K562 (cell line): ENCODE data around the gene LMAN1. TPM values are rescaled to one million over a fixed set of nuclear protein-coding genes. Genes with fewer than 3 reads are reported as not detected.

Source experiments
- BRF1 ChIP-seq: IDR thresholded peaks from 3 replicates; pipeline ENCODE4 v1.6.1; 2011; ENCODE audit warnings: borderline replicate concordance, mild to moderate bottlenecking; ENCODE audit not compliant: insufficient read length; ENCODE audit errors: extremely low read depth
- EZH2 ChIP-seq: IDR thresholded peaks from 2 replicates; pipeline ENCODE4 v1.6.1; 2012; ENCODE audit warnings: low read depth, mild to moderate bottlenecking, inconsistent platforms, low read length, borderline replicate concordance
- FOXJ2 ChIP-seq: fragments of 200-800 bp; sonication (Bioruptor generic); IDR thresholded peaks from 2 replicates; pipeline ENCODE4 v1.6.1; 2016; ENCODE audit warnings: missing genetic modification characterization, missing compliant biosample characterization
- KLF1 ChIP-seq: fragments of 450-650 bp; IDR thresholded peaks from 2 replicates; pipeline ENCODE4 v1.6.1; 2016; ENCODE audit warnings: missing genetic modification characterization, missing compliant biosample characterization
- MCM7 ChIP-seq, 2 experiments: fragments of 450-650 bp; IDR thresholded peaks; 2 replicates each; pipeline ENCODE4 v1.6.1; 2016 to 2018
- SMARCE1 ChIP-seq: fragments of 450-650 bp; IDR thresholded peaks from 2 replicates; pipeline ENCODE4 v1.7.1; 2016; ENCODE audit warnings: mild to moderate bottlenecking
- TSC22D4 ChIP-seq: fragments of 450-650 bp; IDR thresholded peaks from 2 replicates; pipeline ENCODE4 v1.6.1; 2016; ENCODE audit warnings: missing genetic modification characterization, missing biosample characterization, control low read depth
- YBX1 ChIP-seq: fragments of 450-650 bp; IDR thresholded peaks from 2 replicates; pipeline ENCODE4 v1.7.1; 2016; ENCODE audit warnings: mild to moderate bottlenecking
- polyA plus RNA-seq, 8 experiments: library from polyadenylated mRNA; depleted of rRNA in 4 of 8; stranded (reverse) in 5 of 8; unstranded in 3 of 8; fragments of >200 nt; fragmentation: Nextera tagmentation in 2 of 8; fragmentation: Illumina TruSeq in 1 of 8; extraction: Ambion mirVana in 2 of 8; extraction: Trizol in 1 of 8; gene quantifications; 2 replicates each; pipeline versions ENCODE4 v1.2.1 to v1.2.3, GENCODE V29; 2011 to 2014; ENCODE audit warnings: inconsistent platforms in 1 of 8, missing spikeins in 1 of 8
- total RNA-seq, 7 experiments: library from RNA; depleted of rRNA in 6 of 7; stranded (reverse); fragments of >200 nt in 6 of 7; fragmentation: Illumina TruSeq in 2 of 7; extraction: Trizol in 2 of 7; gene quantifications; 2 replicates each; pipeline versions ENCODE4 v1.2.1 to v1.2.3, GENCODE V29; 2011 to 2021; ENCODE audit warnings: low replicate concordance in 1 of 7
- TF ChIP-seq, protein P1 (sequence below), 2 experiments: fragments of 450-650 bp; formaldehyde crosslinking in 1 of 2; IDR thresholded peaks; 2 replicates each; pipeline versions ENCODE4 v1.4.0 to v1.6.1; 2014 to 2020; ENCODE audit warnings: mild to moderate bottlenecking in 2 of 2, borderline replicate concordance in 1 of 2, low read depth in 1 of 2
- TF ChIP-seq, protein P2 (sequence below): fragments of 250-450 bp; sonication (Bioruptor Pico); IDR thresholded peaks from 2 replicates; pipeline ENCODE4 v1.4.0; 2020; ENCODE audit warnings: borderline replicate concordance
- TF ChIP-seq, protein P3 (sequence below), 2 experiments: fragments of 450-650 bp; IDR thresholded peaks; 2 replicates each; pipeline ENCODE4 v1.6.1; 2018; ENCODE audit warnings: mild to moderate bottlenecking in 2 of 2, low read depth in 1 of 2; ENCODE audit not compliant: partially characterized antibody in 2 of 2
- TF ChIP-seq, protein P4 (sequence below): fragments of 450-650 bp; conservative IDR thresholded peaks from 2 replicates; pipeline ENCODE4 v1.6.1; 2016; ENCODE audit warnings: missing genetic modification characterization, low read depth, mild to moderate bottlenecking, control low read depth, missing compliant biosample characterization

Gene LMAN1
- total and polyA plus RNA-seq, 9 of the 15 experiments (the other 6 are each of a cell fraction or from before 2014, with no cell fraction given), result 18.8 to 108 (median 71.2) TPM

DNA sequence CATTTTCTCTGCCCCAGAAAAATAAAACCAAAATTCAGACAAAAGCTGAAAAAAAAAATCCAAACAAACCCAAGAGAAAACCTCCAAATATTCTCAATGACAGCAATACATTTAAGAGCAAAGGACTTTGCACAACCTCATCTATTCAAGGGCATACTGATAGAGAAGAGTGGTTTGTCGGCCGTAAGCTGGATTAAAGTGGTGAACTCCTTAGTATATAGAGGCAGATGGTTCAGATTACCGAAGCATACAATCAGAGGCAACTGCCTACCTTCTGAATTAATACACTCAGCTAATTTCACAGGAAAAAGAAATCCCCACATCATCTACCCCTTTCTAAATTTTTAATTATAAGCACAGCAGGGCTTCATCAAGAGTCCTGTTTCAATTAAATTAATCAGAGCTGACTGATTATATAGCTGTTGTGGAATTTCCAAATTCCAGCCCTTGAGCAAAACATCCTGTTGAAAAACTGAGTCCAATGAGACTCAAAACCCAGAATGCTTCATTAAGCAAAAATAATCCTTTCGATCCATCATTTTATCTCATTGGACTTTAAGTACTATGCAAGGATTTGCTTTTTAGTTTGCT is 40.5 kb downstream of the LMAN1 start, which contains the start of gene CPLX4 (continued):
- TF ChIP-seq, protein P1, sequence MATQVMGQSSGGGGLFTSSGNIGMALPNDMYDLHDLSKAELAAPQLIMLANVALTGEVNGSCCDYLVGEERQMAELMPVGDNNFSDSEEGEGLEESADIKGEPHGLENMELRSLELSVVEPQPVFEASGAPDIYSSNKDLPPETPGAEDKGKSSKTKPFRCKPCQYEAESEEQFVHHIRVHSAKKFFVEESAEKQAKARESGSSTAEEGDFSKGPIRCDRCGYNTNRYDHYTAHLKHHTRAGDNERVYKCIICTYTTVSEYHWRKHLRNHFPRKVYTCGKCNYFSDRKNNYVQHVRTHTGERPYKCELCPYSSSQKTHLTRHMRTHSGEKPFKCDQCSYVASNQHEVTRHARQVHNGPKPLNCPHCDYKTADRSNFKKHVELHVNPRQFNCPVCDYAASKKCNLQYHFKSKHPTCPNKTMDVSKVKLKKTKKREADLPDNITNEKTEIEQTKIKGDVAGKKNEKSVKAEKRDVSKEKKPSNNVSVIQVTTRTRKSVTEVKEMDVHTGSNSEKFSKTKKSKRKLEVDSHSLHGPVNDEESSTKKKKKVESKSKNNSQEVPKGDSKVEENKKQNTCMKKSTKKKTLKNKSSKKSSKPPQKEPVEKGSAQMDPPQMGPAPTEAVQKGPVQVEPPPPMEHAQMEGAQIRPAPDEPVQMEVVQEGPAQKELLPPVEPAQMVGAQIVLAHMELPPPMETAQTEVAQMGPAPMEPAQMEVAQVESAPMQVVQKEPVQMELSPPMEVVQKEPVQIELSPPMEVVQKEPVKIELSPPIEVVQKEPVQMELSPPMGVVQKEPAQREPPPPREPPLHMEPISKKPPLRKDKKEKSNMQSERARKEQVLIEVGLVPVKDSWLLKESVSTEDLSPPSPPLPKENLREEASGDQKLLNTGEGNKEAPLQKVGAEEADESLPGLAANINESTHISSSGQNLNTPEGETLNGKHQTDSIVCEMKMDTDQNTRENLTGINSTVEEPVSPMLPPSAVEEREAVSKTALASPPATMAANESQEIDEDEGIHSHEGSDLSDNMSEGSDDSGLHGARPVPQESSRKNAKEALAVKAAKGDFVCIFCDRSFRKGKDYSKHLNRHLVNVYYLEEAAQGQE (IDR thresholded peaks at IDR 0.05; ENCODE audit: borderline replicate concordance), result no peak
- TF ChIP-seq, protein P1 (CRISPR knock-in tag; IDR thresholded peaks at IDR 0.05; ENCODE audit: low read depth), result no peak
- TF ChIP-seq, protein P2, sequence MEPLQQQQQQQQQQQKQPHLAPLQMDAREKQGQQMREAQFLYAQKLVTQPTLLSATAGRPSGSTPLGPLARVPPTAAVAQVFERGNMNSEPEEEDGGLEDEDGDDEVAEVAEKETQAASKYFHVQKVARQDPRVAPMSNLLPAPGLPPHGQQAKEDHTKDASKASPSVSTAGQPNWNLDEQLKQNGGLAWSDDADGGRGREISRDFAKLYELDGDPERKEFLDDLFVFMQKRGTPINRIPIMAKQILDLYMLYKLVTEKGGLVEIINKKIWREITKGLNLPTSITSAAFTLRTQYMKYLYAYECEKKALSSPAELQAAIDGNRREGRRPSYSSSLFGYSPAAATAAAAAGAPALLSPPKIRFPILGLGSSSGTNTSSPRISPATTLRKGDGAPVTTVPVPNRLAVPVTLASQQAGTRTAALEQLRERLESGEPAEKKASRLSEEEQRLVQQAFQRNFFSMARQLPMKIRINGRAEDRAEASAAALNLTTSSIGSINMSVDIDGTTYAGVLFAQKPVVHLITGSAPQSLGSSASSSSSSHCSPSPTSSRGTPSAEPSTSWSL (CRISPR knock-in tag), result no peak
- no peak for TF ChIP-seq TSC22D4 (tag)
- TF ChIP-seq, protein P3, sequence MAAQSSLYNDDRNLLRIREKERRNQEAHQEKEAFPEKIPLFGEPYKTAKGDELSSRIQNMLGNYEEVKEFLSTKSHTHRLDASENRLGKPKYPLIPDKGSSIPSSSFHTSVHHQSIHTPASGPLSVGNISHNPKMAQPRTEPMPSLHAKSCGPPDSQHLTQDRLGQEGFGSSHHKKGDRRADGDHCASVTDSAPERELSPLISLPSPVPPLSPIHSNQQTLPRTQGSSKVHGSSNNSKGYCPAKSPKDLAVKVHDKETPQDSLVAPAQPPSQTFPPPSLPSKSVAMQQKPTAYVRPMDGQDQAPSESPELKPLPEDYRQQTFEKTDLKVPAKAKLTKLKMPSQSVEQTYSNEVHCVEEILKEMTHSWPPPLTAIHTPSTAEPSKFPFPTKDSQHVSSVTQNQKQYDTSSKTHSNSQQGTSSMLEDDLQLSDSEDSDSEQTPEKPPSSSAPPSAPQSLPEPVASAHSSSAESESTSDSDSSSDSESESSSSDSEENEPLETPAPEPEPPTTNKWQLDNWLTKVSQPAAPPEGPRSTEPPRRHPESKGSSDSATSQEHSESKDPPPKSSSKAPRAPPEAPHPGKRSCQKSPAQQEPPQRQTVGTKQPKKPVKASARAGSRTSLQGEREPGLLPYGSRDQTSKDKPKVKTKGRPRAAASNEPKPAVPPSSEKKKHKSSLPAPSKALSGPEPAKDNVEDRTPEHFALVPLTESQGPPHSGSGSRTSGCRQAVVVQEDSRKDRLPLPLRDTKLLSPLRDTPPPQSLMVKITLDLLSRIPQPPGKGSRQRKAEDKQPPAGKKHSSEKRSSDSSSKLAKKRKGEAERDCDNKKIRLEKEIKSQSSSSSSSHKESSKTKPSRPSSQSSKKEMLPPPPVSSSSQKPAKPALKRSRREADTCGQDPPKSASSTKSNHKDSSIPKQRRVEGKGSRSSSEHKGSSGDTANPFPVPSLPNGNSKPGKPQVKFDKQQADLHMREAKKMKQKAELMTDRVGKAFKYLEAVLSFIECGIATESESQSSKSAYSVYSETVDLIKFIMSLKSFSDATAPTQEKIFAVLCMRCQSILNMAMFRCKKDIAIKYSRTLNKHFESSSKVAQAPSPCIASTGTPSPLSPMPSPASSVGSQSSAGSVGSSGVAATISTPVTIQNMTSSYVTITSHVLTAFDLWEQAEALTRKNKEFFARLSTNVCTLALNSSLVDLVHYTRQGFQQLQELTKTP (IDR thresholded peaks at IDR 0.05; ENCODE audit: low read depth in 1 of 2, partially characterized antibody in 2 of 2), result no peak
- TF ChIP-seq FOXJ2 (tag), result no peak
- TF ChIP-seq, protein P4, sequence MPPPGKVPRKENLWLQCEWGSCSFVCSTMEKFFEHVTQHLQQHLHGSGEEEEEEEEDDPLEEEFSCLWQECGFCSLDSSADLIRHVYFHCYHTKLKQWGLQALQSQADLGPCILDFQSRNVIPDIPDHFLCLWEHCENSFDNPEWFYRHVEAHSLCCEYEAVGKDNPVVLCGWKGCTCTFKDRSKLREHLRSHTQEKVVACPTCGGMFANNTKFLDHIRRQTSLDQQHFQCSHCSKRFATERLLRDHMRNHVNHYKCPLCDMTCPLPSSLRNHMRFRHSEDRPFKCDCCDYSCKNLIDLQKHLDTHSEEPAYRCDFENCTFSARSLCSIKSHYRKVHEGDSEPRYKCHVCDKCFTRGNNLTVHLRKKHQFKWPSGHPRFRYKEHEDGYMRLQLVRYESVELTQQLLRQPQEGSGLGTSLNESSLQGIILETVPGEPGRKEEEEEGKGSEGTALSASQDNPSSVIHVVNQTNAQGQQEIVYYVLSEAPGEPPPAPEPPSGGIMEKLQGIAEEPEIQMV, result no peak
- no peak for TF ChIP-seq BRF1
- no peak for TF ChIP-seq YBX1
- no peak for TF ChIP-seq EZH2
- no peak for TF ChIP-seq KLF1 (tag)
- no peak for TF ChIP-seq SMARCE1
- no peak for TF ChIP-seq MCM7 (IDR thresholded peaks at IDR 0.05)
